HepG2 (cell line): Measurements from ENCODE around the gene VILL. TPM values are rescaled to one million over a fixed set of nuclear protein-coding genes. Genes with fewer than 3 reads are reported as not detected.

Experiments
- DR1 ChIP-seq: sonication (generic); formaldehyde crosslinking; IDR thresholded peaks from 2 replicates; pipeline ENCODE4 v1.8.0; 2021; ENCODE audit warnings: mild to moderate bottlenecking, missing genetic modification reagents, inconsistent platforms
- DZIP1 ChIP-seq: sonication (generic); formaldehyde crosslinking; IDR thresholded peaks from 2 replicates; pipeline ENCODE4 v1.5.0; 2020; ENCODE audit warnings: mild to moderate bottlenecking, missing genetic modification reagents
- ELF3 ChIP-seq: IDR thresholded peaks from 2 replicates; pipeline ENCODE4 v1.6.1; 2016; ENCODE audit warnings: missing genetic modification reagents, missing compliant biosample characterization
- ELF4 ChIP-seq: sonication (generic); formaldehyde crosslinking; IDR thresholded peaks from 2 replicates; pipeline ENCODE4 v1.5.0; 2020; ENCODE audit warnings: missing genetic modification reagents, mild to moderate bottlenecking, moderate library complexity, borderline replicate concordance
- MYC ChIP-seq: sonication (generic); formaldehyde crosslinking; IDR thresholded peaks from 2 replicates; pipeline ENCODE4 v1.9.0; 2021; ENCODE audit warnings: missing genetic modification reagents, borderline replicate concordance
- PAF1 ChIP-seq: IDR thresholded peaks from 2 replicates; pipeline ENCODE4 v1.6.1; 2016; ENCODE audit warnings: missing genetic modification reagents, missing compliant biosample characterization
- PCBP1 ChIP-seq: fragments of 200-400 bp; formaldehyde crosslinking; IDR thresholded peaks from 2 replicates; pipeline ENCODE4 v1.6.1; 2017; ENCODE audit warnings: mild to moderate bottlenecking, low read depth, low read length, borderline replicate concordance
- PCBP2 ChIP-seq: fragments of 200-400 bp; formaldehyde crosslinking; optimal IDR thresholded peaks from 2 replicates; pipeline ENCODE3; 2018; ENCODE audit warnings: low read length, low read depth; ENCODE audit not compliant: poor library complexity, severe bottlenecking
- PTBP1 ChIP-seq: fragments of 200-400 bp; formaldehyde crosslinking; IDR thresholded peaks from 2 replicates; pipeline ENCODE4 v1.6.1; 2018; ENCODE audit warnings: low read length, low read depth; ENCODE audit not compliant: poor library complexity, severe bottlenecking
- RBAK ChIP-seq: sonication (generic); formaldehyde crosslinking; IDR thresholded peaks from 2 replicates; pipeline ENCODE4 v1.5.1; 2020; ENCODE audit warnings: mild to moderate bottlenecking, missing genetic modification reagents
- SKI ChIP-seq: fragments of 450-650 bp; IDR thresholded peaks from one replicate; pipeline ENCODE4 v1.6.1; 2018; ENCODE audit warnings: mild to moderate bottlenecking; ENCODE audit not compliant: partially characterized antibody
- SMC3 ChIP-seq: IDR thresholded peaks from 2 replicates; pipeline ENCODE4 v1.6.1; 2011; ENCODE audit warnings: low read length, improper control_type of control experiment
- STAT5B ChIP-seq: sonication (generic); formaldehyde crosslinking; IDR thresholded peaks from 2 replicates; pipeline ENCODE4 v1.4.0; 2020; ENCODE audit warnings: missing genetic modification reagents
- ZC3H4 ChIP-seq: sonication (generic); formaldehyde crosslinking; IDR thresholded peaks from 2 replicates; pipeline ENCODE4 v1.4.0; 2020; ENCODE audit warnings: missing genetic modification reagents, borderline replicate concordance
- ZFP36L1 ChIP-seq: sonication (generic); formaldehyde crosslinking; IDR thresholded peaks from 2 replicates; pipeline ENCODE4 v1.8.0; 2022; ENCODE audit warnings: mild to moderate bottlenecking, missing genetic modification reagents, moderate library complexity
- ZNF124 ChIP-seq: sonication (generic); formaldehyde crosslinking; IDR thresholded peaks from 2 replicates; pipeline ENCODE4 v1.4.0; 2020; ENCODE audit warnings: missing genetic modification reagents
- ZNF577 ChIP-seq: sonication (generic); formaldehyde crosslinking; IDR thresholded peaks from 2 replicates; pipeline ENCODE4 v1.4.0; 2020; ENCODE audit warnings: mild to moderate bottlenecking, low read depth, missing genetic modification reagents, borderline replicate concordance
- ZNF720 ChIP-seq: sonication (generic); formaldehyde crosslinking; IDR thresholded peaks from 2 replicates; pipeline ENCODE4 v1.4.0; 2020; ENCODE audit warnings: missing genetic modification reagents
- ZZZ3 ChIP-seq: sonication (generic); formaldehyde crosslinking; IDR thresholded peaks from 2 replicates; pipeline ENCODE4 v1.4.0; 2020; ENCODE audit warnings: missing genetic modification reagents, mild to moderate bottlenecking, borderline replicate concordance
- polyA plus RNA-seq, 8 experiments: library from polyadenylated mRNA; depleted of rRNA in 3 of 8; stranded (reverse) in 7 of 8; unstranded in 1 of 8; fragments of >200 nt; fragmentation: Illumina TruSeq in 4 of 8; extraction: Trizol in 4 of 8; gene quantifications; 2 replicates each; pipeline versions ENCODE4 v1.2.1 to v1.2.3, GENCODE V29; 2011 to 2016; ENCODE audit warnings: low read depth in 4 of 8, missing spikeins in 1 of 8, mixed read lengths in 1 of 8; ENCODE audit not compliant: insufficient read depth in 1 of 8
- total RNA-seq, 5 experiments: library from RNA; depleted of rRNA; stranded (reverse); fragments of >200 nt; fragmentation: Illumina TruSeq; extraction: Trizol; gene quantifications; 2 replicates each; pipeline ENCODE4 v1.2.3, GENCODE V29; 2016; ENCODE audit warnings: low read depth in 1 of 5
- TF ChIP-seq, protein P1 (sequence below), 2 experiments: fragments of 450-650 bp in 1 of 2; sonication (generic) in 1 of 2; formaldehyde crosslinking; IDR thresholded peaks; 2 replicates each; pipeline versions ENCODE4 v1.5.0 to v1.8.0; 2020 to 2022; ENCODE audit warnings: mild to moderate bottlenecking in 1 of 2, missing genetic modification reagents in 1 of 2
- TF ChIP-seq, protein P2 (sequence below): sonication (generic); formaldehyde crosslinking; IDR thresholded peaks from 2 replicates; pipeline ENCODE4 v1.8.0; 2022; ENCODE audit warnings: missing genetic modification reagents, mild to moderate bottlenecking, inconsistent platforms, borderline replicate concordance
- TF ChIP-seq, protein P3 (sequence below): sonication (generic); formaldehyde crosslinking; IDR thresholded peaks from 2 replicates; pipeline ENCODE4 v1.4.0; 2020; ENCODE audit warnings: low read depth, mild to moderate bottlenecking, missing genetic modification reagents

The VILL gene
- total and polyA plus RNA-seq, 2 of the 13 experiments (the other 11 are each of a cell fraction or from before 2014, with no cell fraction given) = 3.2 to 5.3 TPM

- TF ChIP-seq DZIP1 (CRISPR knock-in tag) (no peak), ZNF577 (CRISPR knock-in tag) (no peak), ELF4 (no peak), MYC (peak; percentile 72; the same call in 1 of the 2 replicates), PAF1 (CRISPR knock-in tag) (no peak), SMC3 (no peak), ZNF124 (CRISPR knock-in tag) (no peak), PTBP1 (no peak), ZC3H4 (CRISPR knock-in tag) (no peak), ELF3 (no peak), PCBP1 (no peak), STAT5B (CRISPR knock-in tag) (no peak), PCBP2 (no peak), SKI (peak; percentile 91), RBAK (no peak), ZNF720 (CRISPR knock-in tag) (no peak), ZZZ3 (CRISPR knock-in tag) (no peak), ZFP36L1 (CRISPR knock-in tag) (no peak), DR1 (CRISPR knock-in tag) (peak; percentile 36; the same call in 1 of the 2 replicates)
- TF ChIP-seq, protein P1, sequence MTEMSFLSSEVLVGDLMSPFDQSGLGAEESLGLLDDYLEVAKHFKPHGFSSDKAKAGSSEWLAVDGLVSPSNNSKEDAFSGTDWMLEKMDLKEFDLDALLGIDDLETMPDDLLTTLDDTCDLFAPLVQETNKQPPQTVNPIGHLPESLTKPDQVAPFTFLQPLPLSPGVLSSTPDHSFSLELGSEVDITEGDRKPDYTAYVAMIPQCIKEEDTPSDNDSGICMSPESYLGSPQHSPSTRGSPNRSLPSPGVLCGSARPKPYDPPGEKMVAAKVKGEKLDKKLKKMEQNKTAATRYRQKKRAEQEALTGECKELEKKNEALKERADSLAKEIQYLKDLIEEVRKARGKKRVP (CRISPR knock-in tag; IDR thresholded peaks at IDR 0.05) = no peak
- TF ChIP-seq, protein P2, sequence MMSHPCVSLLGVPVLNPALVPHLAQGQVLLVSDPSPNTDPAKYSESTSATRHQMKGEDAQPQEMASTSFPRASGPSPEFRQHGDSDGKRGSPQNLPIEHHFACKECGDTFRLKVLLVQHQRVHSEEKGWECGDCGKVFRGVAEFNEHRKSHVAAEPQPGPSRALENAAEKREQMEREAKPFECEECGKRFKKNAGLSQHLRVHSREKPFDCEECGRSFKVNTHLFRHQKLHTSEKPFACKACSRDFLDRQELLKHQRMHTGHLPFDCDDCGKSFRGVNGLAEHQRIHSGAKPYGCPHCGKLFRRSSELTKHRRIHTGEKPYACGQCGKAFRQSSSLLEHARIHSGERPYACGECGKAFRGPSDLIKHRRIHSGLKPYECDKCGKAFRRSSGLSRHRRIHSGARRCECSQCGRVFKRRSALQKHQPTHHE (CRISPR knock-in tag) = no peak
- TF ChIP-seq, protein P3, sequence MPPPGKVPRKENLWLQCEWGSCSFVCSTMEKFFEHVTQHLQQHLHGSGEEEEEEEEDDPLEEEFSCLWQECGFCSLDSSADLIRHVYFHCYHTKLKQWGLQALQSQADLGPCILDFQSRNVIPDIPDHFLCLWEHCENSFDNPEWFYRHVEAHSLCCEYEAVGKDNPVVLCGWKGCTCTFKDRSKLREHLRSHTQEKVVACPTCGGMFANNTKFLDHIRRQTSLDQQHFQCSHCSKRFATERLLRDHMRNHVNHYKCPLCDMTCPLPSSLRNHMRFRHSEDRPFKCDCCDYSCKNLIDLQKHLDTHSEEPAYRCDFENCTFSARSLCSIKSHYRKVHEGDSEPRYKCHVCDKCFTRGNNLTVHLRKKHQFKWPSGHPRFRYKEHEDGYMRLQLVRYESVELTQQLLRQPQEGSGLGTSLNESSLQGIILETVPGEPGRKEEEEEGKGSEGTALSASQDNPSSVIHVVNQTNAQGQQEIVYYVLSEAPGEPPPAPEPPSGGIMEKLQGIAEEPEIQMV = no peak
Measured at GRCh38 chr3:38005076-38006020, 14.8 kb downstream of the VILL start (continued).
